Tibial nerve (tissue), 4 donors: ENCODE results near the gene CTDSPL. TPM values are rescaled to one million over a fixed set of nuclear protein-coding genes. Genes with fewer than 3 reads are reported as not detected.

Source experiments
- DNase-seq, 2 donors: peaks; one replicate each; pipeline ENCODE4 v3.0.0-alpha.2; 2019; ENCODE audit warnings: low spot score in 2 of 2
- H3K27ac ChIP-seq, 4 donors: fragments of 200-600 bp; sonication (generic) in 3 of 4; one replicate each; pipeline ENCODE4 v1.5.1; 2017 to 2019; ENCODE audit warnings: mild to moderate bottlenecking in 1 of 4
- H3K27me3 ChIP-seq, 2 donors: fragments of 200-600 bp; sonication (generic) in 1 of 2; one replicate each; pipeline versions ENCODE4 v1.5.1 to v1.6.0; 2017 to 2019
- H3K36me3 ChIP-seq, 3 donors: fragments of 200-600 bp; sonication (generic); one replicate each; pipeline ENCODE4 v1.5.1; 2018 to 2019
- H3K4me1 ChIP-seq, 4 donors: fragments of 200-600 bp; sonication (generic) in 3 of 4; one replicate each; pipeline ENCODE4 v1.5.1; 2017 to 2019
- H3K4me3 ChIP-seq, 4 donors: fragments of 200-600 bp; sonication (generic) in 3 of 4; one replicate each; pipeline ENCODE4 v1.5.1; 2017 to 2019; ENCODE audit warnings: mild to moderate bottlenecking in 1 of 4, moderate library complexity in 1 of 4
- H3K9me3 ChIP-seq, 4 donors: fragments of 200-600 bp; sonication (generic) in 3 of 4; one replicate each; pipeline ENCODE4 v1.5.1; 2017 to 2019
- CTCF ChIP-seq, 5 experiments: fragments of 200-600 bp in 3 of 5; fragments of 450-650 bp in 2 of 5; sonication (generic) in 3 of 5; IDR thresholded peaks; one replicate each; pipeline ENCODE4 v1.5.1; 2016 to 2019; ENCODE audit warnings: antibody characterized with exemption in 5 of 5, mild to moderate bottlenecking in 3 of 5, moderate library complexity in 2 of 5
- EP300 ChIP-seq, 2 donors: sonication (generic); formaldehyde crosslinking; IDR thresholded peaks; one replicate each; pipeline ENCODE4 v1.6.1; 2017; ENCODE audit warnings: antibody characterized with exemption in 2 of 2, mild to moderate bottlenecking in 1 of 2
- POLR2A ChIP-seq, 2 donors: fragments of 450-650 bp; IDR thresholded peaks; one replicate each; pipeline ENCODE4 v1.6.1; 2017; ENCODE audit warnings: antibody characterized with exemption in 2 of 2, mild to moderate bottlenecking in 2 of 2, moderate library complexity in 2 of 2
- WGBS, 2 donors: methylation state at CpG; one replicate each; pipeline ENCODE4 v1.1.5; 2018; 5-methylcytosine and 5-hydroxymethylcytosine counted together
- total RNA-seq, 4 donors: library from RNA; depleted of rRNA; stranded (reverse); fragments of >200 nt; gene quantifications; one replicate each; pipeline ENCODE4 v1.1.0, GENCODE V29; 2016

CTDSPL gene
- total RNA-seq, 4 donors from 2014 or later: 31.8 to 87.0 (median 49.0) TPM

GRCh38 chr3:37946531-37946889, 84.8 kb downstream of the CTDSPL start:
- peak overlapping the region; percentile 3 to 85 (median 50) for H3K27ac ChIP-seq
- no peak for TF ChIP-seq POLR2A (IDR thresholded peaks at IDR 0.05)
- TF ChIP-seq CTCF (IDR thresholded peaks at IDR 0.05): no peak
- no peaks in the 10 kb centered on the region for H3K9me3 ChIP-seq
- no peak for DNase-seq
- peaks cover 0 to 77% (median 43%) of the 10 kb centered on the region in 4 donors for H3K4me1 ChIP-seq
- 20 to 29% methylated on average over 2 of the region's 2 CpGs for WGBS, 2 donors
- no peaks in the 10 kb centered on the region for H3K36me3 ChIP-seq
- no peaks in the 10 kb centered on the region for H3K27me3 ChIP-seq
- H3K4me3 ChIP-seq: no peak overlapping the region

GRCh38 chr3:37949866-37950265, 88.2 kb downstream of the CTDSPL start:
- H3K9me3 ChIP-seq: no peaks in the 10 kb centered on the region
- H3K36me3 ChIP-seq: peaks cover 0 to 11% (median 0%) of the 10 kb centered on the region in 3 donors
- no peak for DNase-seq
- no peaks in the 10 kb centered on the region for H3K27me3 ChIP-seq
- TF ChIP-seq POLR2A (IDR thresholded peaks at IDR 0.05): no peak
- no peak for TF ChIP-seq EP300 (IDR thresholded peaks at IDR 0.05)
- TF ChIP-seq CTCF (IDR thresholded peaks at IDR 0.05): no peak
- no peak overlapping the region for H3K4me3 ChIP-seq
- H3K27ac ChIP-seq: peak overlapping the region in 3 of 4 donors; percentile 21 to 77 (median 41)
- peaks cover 0 to 63% (median 28%) of the 10 kb centered on the region in 4 donors for H3K4me1 ChIP-seq
- WGBS, 2 donors: 10 to 16% methylated on average over 6 of the region's 6 CpGs

GRCh38 chr3:37952564-37952963, 90.9 kb downstream of the CTDSPL start:
- no peak overlapping the region for H3K27ac ChIP-seq
- no peaks in the 10 kb centered on the region for H3K27me3 ChIP-seq
- peaks cover 0 to 63% (median 17%) of the 10 kb centered on the region in 4 donors for H3K4me1 ChIP-seq
- no peak overlapping the region for H3K4me3 ChIP-seq
- TF ChIP-seq EP300 (IDR thresholded peaks at IDR 0.05): no peak
- no peak for TF ChIP-seq POLR2A (IDR thresholded peaks at IDR 0.05)
- no peak for TF ChIP-seq CTCF (IDR thresholded peaks at IDR 0.05)
- H3K9me3 ChIP-seq: no peaks in the 10 kb centered on the region
- 100% methylated on average over 1 of the region's 1 CpG for WGBS, 2 donors
- peaks cover 0 to 17% (median 0%) of the 10 kb centered on the region in 3 donors for H3K36me3 ChIP-seq
- DNase-seq: no peak

- no peak overlapping the region for H3K4me3 ChIP-seq
- 96 to 97% methylated on average over 2 of the region's 2 CpGs for WGBS, 2 donors
- peak overlapping the region in 1 of 4 donors; percentile 31 for H3K27ac ChIP-seq
- DNase-seq: no peak
- peaks cover 0 to 64% (median 19%) of the 10 kb centered on the region in 4 donors for H3K4me1 ChIP-seq
- H3K36me3 ChIP-seq: peaks cover 0 to 17% (median 0%) of the 10 kb centered on the region in 3 donors
- H3K27me3 ChIP-seq: no peaks in the 10 kb centered on the region
- TF ChIP-seq POLR2A (IDR thresholded peaks at IDR 0.05) (no peak), CTCF (IDR thresholded peaks at IDR 0.05) (no peak), EP300 (IDR thresholded peaks at IDR 0.05) (no peak)
- no peaks in the 10 kb centered on the region for H3K9me3 ChIP-seq
These were observed 91.5 kb downstream of the CTDSPL start for GRCh38 chr3:37953226-37953625.

GRCh38 chr3:37953707-37954394, 92.2 kb downstream of the CTDSPL start:
- Histone ChIP-seq H3K27ac (peak overlapping the region in 2 of 4 donors; percentile 31 to 52), H3K36me3 (peaks cover 0 to 20% (median 0%) of the 10 kb centered on the region in 3 donors), H3K4me3 (no peak overlapping the region), H3K4me1 (peaks cover 0 to 65% (median 19%) of the 10 kb centered on the region in 4 donors), H3K9me3 (no peaks in the 10 kb centered on the region), H3K27me3 (no peaks in the 10 kb centered on the region)
- DNase-seq: no peak
- TF ChIP-seq CTCF (IDR thresholded peaks at IDR 0.05) (no peak), EP300 (IDR thresholded peaks at IDR 0.05) (no peak), POLR2A (IDR thresholded peaks at IDR 0.05) (no peak)
- WGBS, 2 donors: 52 to 54% methylated on average over 5 of the region's 5 CpGs
